K562 (cell line): ENCODE data around the gene HDAC7. TPM values are rescaled to one million over a fixed set of nuclear protein-coding genes. Genes with fewer than 3 reads are reported as not detected.

ENCODE experiments used
- CHD4 ChIP-seq: fragments of 200-600 bp; sonication (generic); IDR thresholded peaks from 3 replicates; pipeline ENCODE4 v1.6.1; 2012; ENCODE audit warnings: low read depth, mild to moderate bottlenecking, mixed read lengths, low read length, inconsistent platforms; ENCODE audit not compliant: insufficient read depth, insufficient replicate concordance, poor library complexity, severe bottlenecking
- ESRRB ChIP-seq: fragments of 250-450 bp; sonication (Bioruptor Pico); IDR thresholded peaks from 2 replicates; pipeline ENCODE4 v1.5.0; 2020; ENCODE audit warnings: mild to moderate bottlenecking, moderate library complexity, borderline replicate concordance
- ETV5 ChIP-seq: sonication (generic); formaldehyde crosslinking; IDR thresholded peaks from 2 replicates; pipeline ENCODE4 v1.4.0; 2020; ENCODE audit warnings: low read depth, mild to moderate bottlenecking, missing genetic modification reagents
- GATAD2B ChIP-seq: fragments of 450-650 bp; IDR thresholded peaks from 2 replicates; pipeline ENCODE4 v1.6.1; 2017; ENCODE audit warnings: mild to moderate bottlenecking, borderline replicate concordance
- HDAC6 ChIP-seq: IDR thresholded peaks from 2 replicates; pipeline ENCODE4 v1.6.1; 2012; ENCODE audit warnings: low read depth, mild to moderate bottlenecking, control low read depth, inconsistent platforms, low read length, moderate library complexity
- MEF2D ChIP-seq: conservative IDR thresholded peaks from 2 replicates; pipeline ENCODE4 v1.6.1; 2016; ENCODE audit warnings: low read depth, missing genetic modification characterization, missing compliant biosample characterization
- polyA plus RNA-seq, 8 experiments: library from polyadenylated mRNA; depleted of rRNA in 4 of 8; stranded (reverse) in 5 of 8; unstranded in 3 of 8; fragments of >200 nt; fragmentation: Nextera tagmentation in 2 of 8; fragmentation: Illumina TruSeq in 1 of 8; extraction: Ambion mirVana in 2 of 8; extraction: Trizol in 1 of 8; gene quantifications; 2 replicates each; pipeline versions ENCODE4 v1.2.1 to v1.2.3, GENCODE V29; 2011 to 2014; ENCODE audit warnings: inconsistent platforms in 1 of 8, missing spikeins in 1 of 8
- total RNA-seq, 7 experiments: library from RNA; depleted of rRNA in 6 of 7; stranded (reverse); fragments of >200 nt in 6 of 7; fragmentation: Illumina TruSeq in 2 of 7; extraction: Trizol in 2 of 7; gene quantifications; 2 replicates each; pipeline versions ENCODE4 v1.2.1 to v1.2.3, GENCODE V29; 2011 to 2021; ENCODE audit warnings: low replicate concordance in 1 of 7
- TF ChIP-seq, protein P1 (sequence below), 2 experiments: fragments of 450-650 bp; formaldehyde crosslinking in 1 of 2; IDR thresholded peaks; 2 replicates each; pipeline versions ENCODE4 v1.4.0 to v1.6.1; 2014 to 2020; ENCODE audit warnings: mild to moderate bottlenecking in 2 of 2, borderline replicate concordance in 1 of 2, low read depth in 1 of 2
- TF ChIP-seq, protein P2 (sequence below): IDR thresholded peaks from 2 replicates; pipeline ENCODE4 v1.6.1; 2011; ENCODE audit warnings: borderline replicate concordance, low read depth, mild to moderate bottlenecking, moderate library complexity, low read length; ENCODE audit not compliant: insufficient read depth, poor library complexity, severe bottlenecking
- TF ChIP-seq, protein P3 (sequence below): fragments of 250-450 bp; sonication (Bioruptor Pico); IDR thresholded peaks from 2 replicates; pipeline ENCODE4 v1.9.0; 2021; ENCODE audit warnings: mild to moderate bottlenecking, inconsistent platforms
- TF ChIP-seq, protein P4 (sequence below): fragments of 250-450 bp; sonication (Bioruptor Pico); IDR thresholded peaks from 2 replicates; pipeline ENCODE4 v1.8.0; 2022; ENCODE audit warnings: moderate library complexity, mild to moderate bottlenecking, inconsistent platforms

HDAC7 gene
- total and polyA plus RNA-seq, 9 of the 15 experiments (the other 6 are each of a cell fraction or from before 2014, with no cell fraction given): 2.5 to 129 (median 31.1) TPM

DNA sequence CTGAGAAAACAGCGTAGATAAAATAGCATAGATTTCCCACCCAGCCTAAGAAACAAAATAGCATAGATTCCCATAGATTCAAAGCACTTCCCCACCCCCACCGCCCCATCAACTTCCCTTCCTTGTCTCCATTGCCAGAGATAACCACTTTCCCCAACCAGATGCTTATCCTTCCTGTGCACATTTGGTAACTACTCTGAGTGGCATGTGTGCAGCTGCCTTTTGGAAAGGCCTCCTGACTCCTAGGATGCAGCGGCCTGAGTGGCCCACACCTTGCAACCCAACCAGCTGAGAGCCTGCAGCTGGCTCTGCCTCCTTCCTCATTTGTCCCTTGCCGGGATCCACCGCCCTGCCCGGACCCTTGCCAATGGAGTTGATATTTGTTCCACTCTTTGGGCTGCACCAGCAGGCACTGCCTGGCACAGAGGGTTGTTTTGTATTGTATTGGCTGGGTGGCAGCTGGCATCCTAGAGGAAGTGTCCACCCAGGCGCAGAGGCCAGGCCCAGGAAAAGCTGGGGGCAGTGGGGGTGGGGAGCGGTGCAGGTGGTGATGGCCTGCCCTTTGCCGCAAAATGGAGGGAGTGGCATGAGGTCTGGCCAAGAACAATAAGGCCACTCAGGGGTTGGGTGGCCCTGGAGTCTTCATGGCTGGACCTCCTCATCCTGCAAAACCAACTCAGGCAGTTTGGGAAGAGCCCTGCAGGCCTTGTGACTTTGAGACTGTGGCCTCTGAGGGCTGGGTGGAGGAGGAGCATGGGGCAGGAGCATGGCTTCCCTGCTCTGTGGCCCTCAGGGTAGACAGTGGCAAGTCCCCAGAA lies 41.8 kb downstream of the HDAC7 start (continued):
- TF ChIP-seq, protein P1, sequence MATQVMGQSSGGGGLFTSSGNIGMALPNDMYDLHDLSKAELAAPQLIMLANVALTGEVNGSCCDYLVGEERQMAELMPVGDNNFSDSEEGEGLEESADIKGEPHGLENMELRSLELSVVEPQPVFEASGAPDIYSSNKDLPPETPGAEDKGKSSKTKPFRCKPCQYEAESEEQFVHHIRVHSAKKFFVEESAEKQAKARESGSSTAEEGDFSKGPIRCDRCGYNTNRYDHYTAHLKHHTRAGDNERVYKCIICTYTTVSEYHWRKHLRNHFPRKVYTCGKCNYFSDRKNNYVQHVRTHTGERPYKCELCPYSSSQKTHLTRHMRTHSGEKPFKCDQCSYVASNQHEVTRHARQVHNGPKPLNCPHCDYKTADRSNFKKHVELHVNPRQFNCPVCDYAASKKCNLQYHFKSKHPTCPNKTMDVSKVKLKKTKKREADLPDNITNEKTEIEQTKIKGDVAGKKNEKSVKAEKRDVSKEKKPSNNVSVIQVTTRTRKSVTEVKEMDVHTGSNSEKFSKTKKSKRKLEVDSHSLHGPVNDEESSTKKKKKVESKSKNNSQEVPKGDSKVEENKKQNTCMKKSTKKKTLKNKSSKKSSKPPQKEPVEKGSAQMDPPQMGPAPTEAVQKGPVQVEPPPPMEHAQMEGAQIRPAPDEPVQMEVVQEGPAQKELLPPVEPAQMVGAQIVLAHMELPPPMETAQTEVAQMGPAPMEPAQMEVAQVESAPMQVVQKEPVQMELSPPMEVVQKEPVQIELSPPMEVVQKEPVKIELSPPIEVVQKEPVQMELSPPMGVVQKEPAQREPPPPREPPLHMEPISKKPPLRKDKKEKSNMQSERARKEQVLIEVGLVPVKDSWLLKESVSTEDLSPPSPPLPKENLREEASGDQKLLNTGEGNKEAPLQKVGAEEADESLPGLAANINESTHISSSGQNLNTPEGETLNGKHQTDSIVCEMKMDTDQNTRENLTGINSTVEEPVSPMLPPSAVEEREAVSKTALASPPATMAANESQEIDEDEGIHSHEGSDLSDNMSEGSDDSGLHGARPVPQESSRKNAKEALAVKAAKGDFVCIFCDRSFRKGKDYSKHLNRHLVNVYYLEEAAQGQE (IDR thresholded peaks at IDR 0.05; ENCODE audit: borderline replicate concordance): no peak
- TF ChIP-seq, protein P1 (CRISPR knock-in tag; IDR thresholded peaks at IDR 0.05; ENCODE audit: low read depth): no peak
- TF ChIP-seq MEF2D (tag): peak; percentile 73
- TF ChIP-seq, protein P2, sequence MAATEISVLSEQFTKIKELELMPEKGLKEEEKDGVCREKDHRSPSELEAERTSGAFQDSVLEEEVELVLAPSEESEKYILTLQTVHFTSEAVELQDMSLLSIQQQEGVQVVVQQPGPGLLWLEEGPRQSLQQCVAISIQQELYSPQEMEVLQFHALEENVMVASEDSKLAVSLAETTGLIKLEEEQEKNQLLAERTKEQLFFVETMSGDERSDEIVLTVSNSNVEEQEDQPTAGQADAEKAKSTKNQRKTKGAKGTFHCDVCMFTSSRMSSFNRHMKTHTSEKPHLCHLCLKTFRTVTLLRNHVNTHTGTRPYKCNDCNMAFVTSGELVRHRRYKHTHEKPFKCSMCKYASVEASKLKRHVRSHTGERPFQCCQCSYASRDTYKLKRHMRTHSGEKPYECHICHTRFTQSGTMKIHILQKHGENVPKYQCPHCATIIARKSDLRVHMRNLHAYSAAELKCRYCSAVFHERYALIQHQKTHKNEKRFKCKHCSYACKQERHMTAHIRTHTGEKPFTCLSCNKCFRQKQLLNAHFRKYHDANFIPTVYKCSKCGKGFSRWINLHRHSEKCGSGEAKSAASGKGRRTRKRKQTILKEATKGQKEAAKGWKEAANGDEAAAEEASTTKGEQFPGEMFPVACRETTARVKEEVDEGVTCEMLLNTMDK: no peak
- TF ChIP-seq, protein P3, sequence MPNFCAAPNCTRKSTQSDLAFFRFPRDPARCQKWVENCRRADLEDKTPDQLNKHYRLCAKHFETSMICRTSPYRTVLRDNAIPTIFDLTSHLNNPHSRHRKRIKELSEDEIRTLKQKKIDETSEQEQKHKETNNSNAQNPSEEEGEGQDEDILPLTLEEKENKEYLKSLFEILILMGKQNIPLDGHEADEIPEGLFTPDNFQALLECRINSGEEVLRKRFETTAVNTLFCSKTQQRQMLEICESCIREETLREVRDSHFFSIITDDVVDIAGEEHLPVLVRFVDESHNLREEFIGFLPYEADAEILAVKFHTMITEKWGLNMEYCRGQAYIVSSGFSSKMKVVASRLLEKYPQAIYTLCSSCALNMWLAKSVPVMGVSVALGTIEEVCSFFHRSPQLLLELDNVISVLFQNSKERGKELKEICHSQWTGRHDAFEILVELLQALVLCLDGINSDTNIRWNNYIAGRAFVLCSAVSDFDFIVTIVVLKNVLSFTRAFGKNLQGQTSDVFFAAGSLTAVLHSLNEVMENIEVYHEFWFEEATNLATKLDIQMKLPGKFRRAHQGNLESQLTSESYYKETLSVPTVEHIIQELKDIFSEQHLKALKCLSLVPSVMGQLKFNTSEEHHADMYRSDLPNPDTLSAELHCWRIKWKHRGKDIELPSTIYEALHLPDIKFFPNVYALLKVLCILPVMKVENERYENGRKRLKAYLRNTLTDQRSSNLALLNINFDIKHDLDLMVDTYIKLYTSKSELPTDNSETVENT (CRISPR knock-in tag): no peak
- TF ChIP-seq HDAC6: no peak
- no peak for TF ChIP-seq ETV5
- no peak for TF ChIP-seq ESRRB (CRISPR knock-in tag)
- TF ChIP-seq CHD4: no peak
- TF ChIP-seq, protein P4, sequence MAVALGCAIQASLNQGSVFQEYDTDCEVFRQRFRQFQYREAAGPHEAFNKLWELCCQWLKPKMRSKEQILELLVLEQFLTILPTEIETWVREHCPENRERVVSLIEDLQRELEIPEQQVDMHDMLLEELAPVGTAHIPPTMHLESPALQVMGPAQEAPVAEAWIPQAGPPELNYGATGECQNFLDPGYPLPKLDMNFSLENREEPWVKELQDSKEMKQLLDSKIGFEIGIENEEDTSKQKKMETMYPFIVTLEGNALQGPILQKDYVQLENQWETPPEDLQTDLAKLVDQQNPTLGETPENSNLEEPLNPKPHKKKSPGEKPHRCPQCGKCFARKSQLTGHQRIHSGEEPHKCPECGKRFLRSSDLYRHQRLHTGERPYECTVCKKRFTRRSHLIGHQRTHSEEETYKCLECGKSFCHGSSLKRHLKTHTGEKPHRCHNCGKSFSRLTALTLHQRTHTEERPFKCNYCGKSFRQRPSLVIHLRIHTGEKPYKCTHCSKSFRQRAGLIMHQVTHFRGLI: no peak
- TF ChIP-seq GATAD2B: 0 out of 2 replicates have a peak, but pooled peaks have one; percentile 29
